GM19372 (cell line): ENCODE data around the gene ANO2.
"Not testable (repeated sequence)": the region's sequence is repeated elsewhere in the genome, so short reads cannot be mapped to it uniquely, and the experiment has no call there.

Experiments
- ATAC-seq: cut with Tn5 transposase; IDR thresholded peaks from one replicate; pipeline ENCODE4 v1.9.1; 2021; ENCODE audit warnings: mild to moderate bottlenecking, low read depth, moderate library complexity; ENCODE audit not compliant: unreplicated experiment

ANO2 gene

GRCh38 chr12:5846950-5847349, 98.1 kb downstream of the ANO2 start:
- ATAC-seq: no peak

DNA sequence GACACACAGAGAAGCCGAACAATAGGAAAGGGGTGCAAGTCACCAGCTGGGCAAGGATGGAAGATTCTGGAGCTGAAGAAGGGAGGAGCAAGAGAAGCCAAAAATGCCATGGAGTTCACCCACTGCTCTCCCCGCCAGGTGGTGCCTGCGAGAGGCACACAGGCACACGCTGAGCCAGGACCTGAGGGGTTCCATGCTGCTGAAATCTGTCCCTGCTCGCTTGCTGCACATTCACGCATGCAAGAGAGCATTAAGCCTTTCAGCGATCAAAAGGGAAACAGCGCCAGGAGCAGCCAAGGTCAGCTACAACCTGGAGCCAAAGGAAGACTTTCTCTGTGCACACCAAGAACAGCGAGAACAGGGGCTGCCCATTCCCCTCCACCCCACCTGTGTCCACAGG, 104.1 kb downstream of the ANO2 start:
- ATAC-seq: no peak

DNA sequence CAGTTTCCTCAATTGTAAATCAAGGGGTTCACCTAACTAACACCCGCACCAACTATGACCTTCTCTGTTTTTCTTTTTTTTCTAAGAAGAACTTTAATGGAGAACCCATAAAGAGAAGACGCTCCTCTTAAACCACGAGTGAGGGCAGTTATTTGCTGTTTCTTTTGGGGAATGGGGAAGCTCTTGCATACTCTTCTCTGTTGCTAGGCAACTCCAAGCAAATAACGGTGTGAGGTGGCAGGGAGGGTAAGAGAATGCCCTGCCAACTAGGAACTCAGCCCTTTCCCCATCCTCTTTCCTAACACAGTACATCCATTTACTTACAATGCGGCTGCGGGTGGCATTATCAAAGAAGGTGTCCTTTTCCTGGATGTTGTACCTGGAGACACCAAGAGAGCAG, 114.9 kb downstream of the ANO2 start:
- ATAC-seq: no peak

- ATAC-seq: no peak
Observed at GRCh38 chr12:5827591-5827990, 117.5 kb downstream of the ANO2 start.

GRCh38 chr12:5825761-5826160, 119.3 kb downstream of the ANO2 start:
- not testable (repeated sequence) for ATAC-seq

DNA sequence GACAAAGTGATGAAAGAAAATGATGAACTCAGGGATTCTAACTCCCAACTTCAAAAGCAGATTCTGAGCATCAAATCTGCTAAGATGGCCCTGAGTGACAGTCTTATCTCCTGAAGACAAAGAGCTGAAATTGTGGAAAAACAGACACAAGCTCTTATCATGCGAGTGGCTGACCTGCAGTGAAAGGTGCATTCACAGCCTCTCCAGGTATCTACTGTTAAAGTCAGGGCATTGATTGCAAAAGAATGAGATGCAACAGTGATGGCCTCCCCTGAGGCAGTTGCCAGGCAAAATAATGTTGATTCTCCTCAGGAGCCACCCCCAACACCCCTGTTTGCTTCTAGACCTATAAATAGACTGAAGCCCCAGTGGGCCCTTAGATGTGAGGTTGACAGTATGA, 126.2 kb downstream of the ANO2 start:
- ATAC-seq: not testable (repeated sequence)

DNA sequence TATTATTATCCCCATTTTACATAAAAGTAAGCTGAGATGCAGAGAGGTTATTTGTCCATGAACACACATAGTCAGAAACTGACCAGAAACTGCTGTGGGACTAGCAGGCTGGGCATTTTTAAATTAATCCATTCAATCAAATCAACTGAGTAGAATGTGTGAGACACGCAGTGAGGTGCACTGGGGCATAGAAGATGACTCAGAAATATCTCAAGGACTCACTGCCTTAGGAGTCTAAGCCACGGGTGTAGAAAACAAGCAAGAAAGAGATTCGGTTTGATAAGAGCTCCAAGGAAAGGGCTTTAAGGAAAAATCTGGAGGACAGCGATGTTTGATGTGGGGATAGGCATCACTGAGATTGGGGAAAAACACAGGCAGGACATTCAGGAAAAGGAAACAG, 127.8 kb downstream of the ANO2 start:
- ATAC-seq: no peak

DNA sequence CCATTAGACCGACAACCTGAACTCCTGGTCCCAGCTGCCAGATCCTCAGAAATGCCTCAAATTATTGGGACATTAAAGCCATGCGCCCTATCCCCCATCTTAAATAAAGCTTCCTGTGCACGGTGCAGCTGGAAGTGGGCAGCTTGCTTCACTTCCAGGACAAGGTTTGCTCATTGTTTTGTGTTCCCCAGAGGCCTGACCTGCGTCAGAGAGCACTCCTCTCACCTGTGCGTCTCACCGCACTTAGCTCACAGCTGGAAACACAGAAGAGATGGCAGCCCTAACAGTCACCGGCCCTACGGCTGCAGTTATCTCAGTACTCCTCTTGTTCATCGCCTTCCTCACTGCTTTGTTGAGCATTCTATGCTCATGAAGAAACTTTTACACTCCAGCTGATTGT, 135.5 kb downstream of the ANO2 start:
- no peak for ATAC-seq

DNA sequence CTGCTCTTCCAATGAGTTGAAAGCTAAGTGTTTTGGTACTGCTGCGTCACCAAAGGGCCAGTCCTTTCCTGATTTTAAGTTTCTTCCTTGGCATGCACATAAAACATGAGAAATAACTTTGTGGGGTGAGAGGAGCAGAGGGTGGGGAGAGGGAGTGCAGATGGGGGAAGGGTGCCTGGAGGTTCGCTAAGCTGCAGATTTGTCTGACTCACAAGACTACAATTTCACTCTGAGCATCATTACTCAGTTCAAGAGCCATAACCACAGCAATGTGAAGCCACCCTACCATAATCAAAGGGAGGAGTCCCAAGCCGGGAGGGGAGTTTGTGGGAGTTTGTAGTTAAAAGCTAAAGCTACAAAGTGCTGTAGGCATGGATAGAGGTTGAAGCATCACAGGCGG, 136.1 kb downstream of the ANO2 start:
- no peak for ATAC-seq

DNA sequence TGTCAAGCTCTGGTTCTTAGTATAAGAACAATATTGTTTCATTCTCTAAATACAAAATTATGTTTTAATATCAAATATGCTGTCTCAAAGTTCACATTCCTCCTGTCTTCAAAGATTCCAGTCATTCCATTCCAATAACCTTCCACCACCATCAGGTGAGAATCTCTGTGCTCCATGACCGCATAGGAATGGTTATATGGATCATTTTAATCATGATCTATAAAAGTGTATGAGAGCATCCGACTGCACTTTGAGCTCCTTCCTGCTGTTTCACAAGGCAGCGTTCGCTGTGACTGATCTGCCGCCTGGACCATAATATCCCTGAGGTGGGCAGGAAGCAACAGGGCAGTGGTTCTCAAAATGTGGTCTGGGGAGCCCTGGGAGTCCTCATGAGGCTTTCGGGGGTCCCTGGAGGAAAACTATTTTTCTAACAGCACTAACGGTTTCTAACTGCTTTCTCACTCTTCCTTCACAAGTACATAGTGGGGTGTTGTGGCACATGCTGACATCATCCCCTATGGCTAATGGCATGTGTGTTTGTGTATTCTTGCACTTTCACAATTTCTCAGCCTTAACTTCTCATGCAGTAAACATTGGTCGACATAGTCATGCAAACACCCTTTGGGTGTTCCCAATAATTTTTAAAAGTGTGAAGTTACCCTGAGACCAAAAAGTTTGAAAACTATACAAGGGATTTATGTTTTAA, 137.4 kb downstream of the ANO2 start:
- no peak for ATAC-seq

DNA sequence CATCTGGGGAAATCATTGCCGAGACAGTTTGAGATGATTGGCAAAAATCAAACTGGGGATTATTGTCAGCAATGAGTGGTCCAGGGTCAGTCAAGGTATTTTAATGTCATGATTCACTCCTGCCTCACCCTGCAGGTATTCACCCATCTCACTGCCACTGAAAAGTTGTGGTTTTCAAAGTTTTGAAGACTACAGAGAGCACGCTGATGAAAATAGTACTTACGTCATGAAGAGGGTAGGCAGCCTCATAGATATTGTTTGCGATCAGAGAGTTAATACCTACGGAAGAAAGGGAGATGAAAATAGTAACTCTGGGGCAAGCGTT, 138.0 kb downstream of the ANO2 start:
- ATAC-seq: no peak

- ATAC-seq: no peak
Observed at GRCh38 chr12:5806371-5807089, 138.5 kb downstream of the ANO2 start.

- no peak for ATAC-seq
Observed at GRCh38 chr12:5803532-5803931, 141.5 kb downstream of the ANO2 start.

GRCh38 chr12:5798242-5799015, 146.6 kb downstream of the ANO2 start:
- no peak for ATAC-seq

- no peak for ATAC-seq
Observed at GRCh38 chr12:5797661-5798060, 147.4 kb downstream of the ANO2 start.

DNA sequence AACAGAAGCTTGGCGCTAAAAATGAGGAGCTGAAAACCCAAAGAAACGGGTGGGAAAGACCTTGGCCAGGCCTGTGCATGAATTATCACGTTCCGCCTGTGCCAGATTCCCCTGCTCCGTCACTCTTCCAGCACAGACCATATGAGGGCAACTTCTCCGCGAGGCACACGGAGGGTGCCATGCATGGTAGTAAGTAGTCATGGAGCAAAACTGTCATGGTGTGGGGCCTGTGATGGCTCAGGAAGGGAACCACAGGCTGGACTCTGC, 148.2 kb downstream of the ANO2 start:
- no peak for ATAC-seq

GRCh38 chr12:5796171-5796958, 148.7 kb downstream of the ANO2 start:
- ATAC-seq: no peak

DNA sequence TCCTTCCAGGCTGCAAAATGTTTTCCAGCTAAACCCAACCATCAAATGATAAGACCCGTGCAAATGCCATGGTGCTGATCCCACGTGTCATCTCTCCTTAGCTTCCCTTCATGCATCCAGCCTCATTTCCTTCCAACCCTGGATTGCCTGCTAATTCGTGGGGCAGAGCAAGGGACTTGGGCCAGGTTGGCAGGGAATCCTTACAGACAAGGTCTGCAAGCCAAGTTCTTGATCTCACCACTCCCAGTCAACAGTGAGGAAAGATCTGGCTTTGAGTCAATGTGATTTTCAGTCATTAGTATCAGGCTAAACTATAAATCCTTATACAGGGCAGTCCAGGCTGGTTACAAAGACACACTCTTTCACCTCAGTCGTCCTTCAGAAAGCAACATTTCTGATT, 150.9 kb downstream of the ANO2 start:
- ATAC-seq: no peak

DNA sequence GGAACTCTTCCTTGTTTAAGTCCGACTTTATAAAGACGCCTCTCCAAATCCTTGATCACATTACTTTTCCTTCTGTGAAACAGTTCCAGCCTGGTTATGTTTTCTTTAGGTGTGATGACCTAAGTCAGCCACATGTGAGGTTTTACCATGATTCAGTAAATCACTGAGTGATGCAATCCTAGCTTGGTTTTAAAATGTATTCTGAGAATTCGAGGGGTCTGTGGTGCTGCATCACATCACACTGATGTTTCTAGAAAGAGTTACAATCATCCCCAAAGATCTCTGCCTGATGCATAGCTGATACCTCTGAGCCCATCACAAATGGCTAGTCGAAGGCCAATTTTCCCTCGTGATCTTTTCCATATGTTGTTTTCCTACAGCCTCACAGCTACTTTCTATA, 152.7 kb downstream of the ANO2 start:
- ATAC-seq: no peak

- ATAC-seq: no peak
Observed at GRCh38 chr12:5789469-5789968, 155.5 kb downstream of the ANO2 start.

DNA sequence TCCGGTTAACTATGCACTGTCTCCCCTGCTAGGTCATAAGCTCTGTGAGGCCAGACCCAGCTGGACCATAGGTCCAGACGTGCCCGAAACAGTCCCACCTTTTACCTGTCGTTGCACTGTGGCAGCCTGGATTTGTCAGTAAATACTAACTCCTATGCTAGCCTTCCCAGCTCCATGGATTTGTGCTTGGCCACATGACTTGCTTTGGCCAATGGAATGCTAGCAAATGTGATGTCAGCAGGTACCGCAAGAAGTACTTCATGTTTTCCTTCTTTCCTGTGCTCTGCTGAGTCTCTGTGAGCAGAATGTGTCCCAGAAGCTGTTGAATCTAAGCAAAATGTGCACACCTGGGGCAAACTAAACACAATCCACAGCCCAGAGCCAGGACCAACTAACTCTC, 157.2 kb downstream of the ANO2 start:
- ATAC-seq: no peak
